ENCODE measurements around the gene SECISBP2L. TPM values are rescaled to one million over a fixed set of nuclear protein-coding genes. Genes with fewer than 3 reads are reported as not detected.
"Not testable (repeated sequence)": the region's sequence is repeated elsewhere in the genome, so short reads cannot be mapped to it uniquely, and the experiment has no call there.

The SECISBP2L gene
- total RNA-seq, 1 donor from 2014 or later: 61.0 TPM

- no peak for DNase-seq (ENCODE audit: low spot score)
These were observed 50.0 kb downstream of the SECISBP2L start for GRCh38 chr15:48996276-48996675.

GRCh38 chr15:48993380-48993779 lies 52.9 kb downstream of the SECISBP2L start:
- DNase-seq (ENCODE audit: low spot score): no peak

GRCh38 chr15:48992545-48992944 lies 53.7 kb downstream of the SECISBP2L start:
- no peak for DNase-seq (ENCODE audit: low spot score)

GRCh38 chr15:48992096-48992495 lies 54.1 kb downstream of the SECISBP2L start:
- no peak for DNase-seq (ENCODE audit: low spot score)

GRCh38 chr15:48989170-48989569 lies 57.1 kb downstream of the SECISBP2L start:
- DNase-seq (ENCODE audit: low spot score): no peak

- no peak for DNase-seq (ENCODE audit: low spot score)
These were observed 59.1 kb downstream of the SECISBP2L start for GRCh38 chr15:48987142-48987541.

- no peak for DNase-seq (ENCODE audit: low spot score)
These were observed 60.0 kb downstream of the SECISBP2L start for GRCh38 chr15:48986240-48986639.

- DNase-seq (ENCODE audit: low spot score): no peak
These were observed 60.7 kb downstream of the SECISBP2L start for GRCh38 chr15:48985516-48985915.

GRCh38 chr15:48984811-48985352 lies 61.4 kb downstream of the SECISBP2L start:
- DNase-seq (ENCODE audit: low spot score): no peak

- DNase-seq (ENCODE audit: low spot score): no peak
These were observed 62.1 kb downstream of the SECISBP2L start for GRCh38 chr15:48984021-48984710.

- no peak for DNase-seq (ENCODE audit: low spot score)
These were observed 62.9 kb downstream of the SECISBP2L start for GRCh38 chr15:48983300-48983699.

- no peak for DNase-seq (ENCODE audit: low spot score)
These were observed 64.3 kb downstream of the SECISBP2L start for GRCh38 chr15:48981941-48982340.

GRCh38 chr15:48978638-48979037 lies 67.6 kb downstream of the SECISBP2L start:
- no peak for DNase-seq (ENCODE audit: low spot score)

- no peak for DNase-seq (ENCODE audit: low spot score)
These were observed 69.7 kb downstream of the SECISBP2L start for GRCh38 chr15:48976444-48977088.

- DNase-seq (ENCODE audit: low spot score): peak; percentile 93
These were observed 70.5 kb downstream of the SECISBP2L start for GRCh38 chr15:48975472-48976419.

GRCh38 chr15:48974882-48975281 lies 71.4 kb downstream of the SECISBP2L start:
- DNase-seq (ENCODE audit: low spot score): no peak

GRCh38 chr15:48972750-48973503 lies 73.3 kb downstream of the SECISBP2L start:
- DNase-seq (ENCODE audit: low spot score): no peak

GRCh38 chr15:48970926-48971325 lies 75.3 kb downstream of the SECISBP2L start:
- DNase-seq (ENCODE audit: low spot score): not testable (repeated sequence)

GRCh38 chr15:48968066-48968465 lies 78.2 kb downstream of the SECISBP2L start:
- DNase-seq (ENCODE audit: low spot score): no peak

GRCh38 chr15:48967336-48967735 lies 78.9 kb downstream of the SECISBP2L start:
- no peak for DNase-seq (ENCODE audit: low spot score)
